ENCODE measurements around the gene INPP5E.

INPP5E gene

GRCh38 chr9:136462664-136463063 is 23.0 kb upstream of the INPP5E start:
- Histone ChIP-seq H3K27me3 (replicated peaks; ENCODE audit: insufficient read depth, low read length) (no peaks in the 10 kb centered on the region), H3K27ac (ENCODE audit: low read length) (no peak overlapping the region), H3K9me3 (replicated peaks; ENCODE audit: insufficient read depth, low read length) (no peaks in the 10 kb centered on the region), H3K36me3 (replicated peaks; ENCODE audit: insufficient read depth, low read length) (peaks cover 2% of the 10 kb centered on the region), H3K9me2 (replicated peaks; ENCODE audit: insufficient read depth, low read length) (no peaks in the 10 kb centered on the region), H3K4me3 (ENCODE audit: low read length) (no peak overlapping the region), H3F3A (ENCODE audit: insufficient read depth, low read length) (no peaks in the 10 kb centered on the region), H3K4me2 (ENCODE audit: low read depth, low read length) (no peak overlapping the region), H3K9ac (ENCODE audit: low read length) (no peak overlapping the region), H3K4me1 (ENCODE audit: low read length) (no peaks in the 10 kb centered on the region), H4K20me1 (ENCODE audit: insufficient read depth, low read length) (no peaks in the 10 kb centered on the region), H3K79me2 (ENCODE audit: low read length) (peaks cover 3% of the 10 kb centered on the region; the same call in 1 of the 2 replicates), H2AFZ (ENCODE audit: low read length) (no peak overlapping the region)
- no peak for DNase-seq
- TF ChIP-seq EZH2 (optimal IDR thresholded peaks at IDR 0.05; ENCODE audit: low read depth, low read length): no peak
- TF ChIP-seq, protein P1, sequence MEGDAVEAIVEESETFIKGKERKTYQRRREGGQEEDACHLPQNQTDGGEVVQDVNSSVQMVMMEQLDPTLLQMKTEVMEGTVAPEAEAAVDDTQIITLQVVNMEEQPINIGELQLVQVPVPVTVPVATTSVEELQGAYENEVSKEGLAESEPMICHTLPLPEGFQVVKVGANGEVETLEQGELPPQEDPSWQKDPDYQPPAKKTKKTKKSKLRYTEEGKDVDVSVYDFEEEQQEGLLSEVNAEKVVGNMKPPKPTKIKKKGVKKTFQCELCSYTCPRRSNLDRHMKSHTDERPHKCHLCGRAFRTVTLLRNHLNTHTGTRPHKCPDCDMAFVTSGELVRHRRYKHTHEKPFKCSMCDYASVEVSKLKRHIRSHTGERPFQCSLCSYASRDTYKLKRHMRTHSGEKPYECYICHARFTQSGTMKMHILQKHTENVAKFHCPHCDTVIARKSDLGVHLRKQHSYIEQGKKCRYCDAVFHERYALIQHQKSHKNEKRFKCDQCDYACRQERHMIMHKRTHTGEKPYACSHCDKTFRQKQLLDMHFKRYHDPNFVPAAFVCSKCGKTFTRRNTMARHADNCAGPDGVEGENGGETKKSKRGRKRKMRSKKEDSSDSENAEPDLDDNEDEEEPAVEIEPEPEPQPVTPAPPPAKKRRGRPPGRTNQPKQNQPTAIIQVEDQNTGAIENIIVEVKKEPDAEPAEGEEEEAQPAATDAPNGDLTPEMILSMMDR (IDR thresholded peaks at IDR 0.05; ENCODE audit: low read length): no peak
- TF ChIP-seq EZH2phosphoT487 (IDR thresholded peaks at IDR 0.05; ENCODE audit: low read length): no peak

DNA sequence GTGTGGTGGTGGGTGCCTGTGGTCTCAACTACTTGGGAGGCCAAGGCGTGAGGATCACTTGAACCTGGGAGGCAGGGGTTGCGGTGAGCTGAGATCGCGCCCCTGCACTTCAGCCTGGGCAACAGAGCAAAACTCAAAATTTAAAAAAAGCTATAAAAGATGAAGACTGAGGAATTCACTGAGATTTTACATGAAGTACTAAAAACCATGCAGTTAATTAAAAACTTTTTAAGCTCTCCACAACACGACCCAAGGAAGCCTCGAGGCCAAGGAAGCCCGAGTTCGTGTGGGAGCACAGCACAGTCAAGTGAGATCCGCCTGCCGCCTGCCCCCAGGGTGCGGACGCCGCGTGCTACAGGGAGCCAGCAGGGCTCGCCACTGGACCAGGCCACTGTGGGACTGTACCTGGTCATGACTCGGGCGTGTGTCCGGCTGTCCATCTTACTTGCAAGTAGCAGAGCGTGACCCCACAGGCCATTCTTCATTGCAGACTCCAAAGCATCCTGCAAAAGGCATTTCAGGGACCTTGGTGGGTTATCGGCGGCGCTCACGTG is 21.2 kb upstream of the INPP5E start:
- peaks cover 2% of the 10 kb centered on the region; the same call in 1 of the 2 replicates for H3K36me3 ChIP-seq (replicated peaks; ENCODE audit: insufficient read depth, low read length)

GRCh38 chr9:136459425-136459824 is 19.8 kb upstream of the INPP5E start:
- H4K20me1 ChIP-seq (ENCODE audit: insufficient read depth, low read length): no peaks in the 10 kb centered on the region
- H3K4me3 ChIP-seq (ENCODE audit: low read length): no peak overlapping the region
- H3K9ac ChIP-seq (ENCODE audit: low read length): no peak overlapping the region
- no peaks in the 10 kb centered on the region for H3K27me3 ChIP-seq (replicated peaks; ENCODE audit: insufficient read depth, low read length)
- H3K9me3 ChIP-seq (replicated peaks; ENCODE audit: insufficient read depth, low read length): no peaks in the 10 kb centered on the region
- H3K79me2 ChIP-seq (ENCODE audit: low read length): peaks cover 3% of the 10 kb centered on the region; the same call in 1 of the 2 replicates
- no peak overlapping the region for H2AFZ ChIP-seq (ENCODE audit: low read length)
- H3K27ac ChIP-seq (ENCODE audit: low read length): no peak overlapping the region
- TF ChIP-seq EZH2phosphoT487 (IDR thresholded peaks at IDR 0.05; ENCODE audit: low read length) (no peak), EZH2 (optimal IDR thresholded peaks at IDR 0.05; ENCODE audit: low read depth, low read length) (no peak)
- TF ChIP-seq, protein P1 (IDR thresholded peaks at IDR 0.05; ENCODE audit: low read length): no peak
- DNase-seq: no peak
- no peaks in the 10 kb centered on the region for H3K9me2 ChIP-seq (replicated peaks; ENCODE audit: insufficient read depth, low read length)
- peaks cover 2% of the 10 kb centered on the region; the same call in 1 of the 2 replicates for H3K36me3 ChIP-seq (replicated peaks; ENCODE audit: insufficient read depth, low read length)
- H3K4me2 ChIP-seq (ENCODE audit: low read depth, low read length): no peak overlapping the region
- H3K4me1 ChIP-seq (ENCODE audit: low read length): no peaks in the 10 kb centered on the region
- H3F3A ChIP-seq (ENCODE audit: insufficient read depth, low read length): no peaks in the 10 kb centered on the region

More for the DNA sequence above, 21.2 kb upstream of the INPP5E start:
- Histone ChIP-seq H4K20me1 (ENCODE audit: insufficient read depth, low read length) (no peaks in the 10 kb centered on the region), H3K4me2 (ENCODE audit: low read depth, low read length) (no peak overlapping the region), H2AFZ (ENCODE audit: low read length) (no peak overlapping the region), H3K9ac (ENCODE audit: low read length) (no peak overlapping the region), H3K27me3 (replicated peaks; ENCODE audit: insufficient read depth, low read length) (no peaks in the 10 kb centered on the region), H3K27ac (ENCODE audit: low read length) (no peak overlapping the region), H3K9me2 (replicated peaks; ENCODE audit: insufficient read depth, low read length) (no peaks in the 10 kb centered on the region), H3K9me3 (replicated peaks; ENCODE audit: insufficient read depth, low read length) (no peaks in the 10 kb centered on the region), H3K4me3 (ENCODE audit: low read length) (no peak overlapping the region), H3K79me2 (ENCODE audit: low read length) (peaks cover 3% of the 10 kb centered on the region; the same call in 1 of the 2 replicates), H3F3A (ENCODE audit: insufficient read depth, low read length) (no peaks in the 10 kb centered on the region), H3K4me1 (ENCODE audit: low read length) (no peaks in the 10 kb centered on the region)
- TF ChIP-seq, protein P1 (IDR thresholded peaks at IDR 0.05; ENCODE audit: low read length): no peak
- no peak for TF ChIP-seq EZH2 (optimal IDR thresholded peaks at IDR 0.05; ENCODE audit: low read depth, low read length)
- TF ChIP-seq EZH2phosphoT487 (IDR thresholded peaks at IDR 0.05; ENCODE audit: low read length): no peak
- DNase-seq: no peak

Measured in MM.1S (cell line).